ENCODE measurements around the gene GRID2.

The GRID2 gene

GRCh38 chr4:92735025-92735665, 431.4 kb downstream of the GRID2 start:
- DNase-seq (ENCODE audit: low spot score) = no peak

DNA sequence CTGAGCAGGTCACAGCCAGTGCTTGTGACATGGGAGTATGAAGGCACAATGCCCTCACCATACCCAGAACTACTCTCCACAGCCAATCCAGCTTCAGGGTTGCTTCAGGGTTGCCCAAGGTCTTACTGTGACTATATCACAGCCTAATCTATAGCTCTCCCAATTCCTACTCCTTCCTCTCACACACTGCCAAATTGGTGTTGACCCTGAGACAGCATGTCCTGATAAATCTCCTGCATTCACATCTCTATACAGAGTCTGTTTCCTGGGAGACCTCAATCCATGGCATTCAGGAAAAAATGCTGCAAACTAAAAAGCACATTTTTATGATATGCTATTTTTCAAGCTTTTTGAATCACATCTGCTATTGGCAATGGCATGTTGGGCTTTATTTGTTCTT, 456.7 kb downstream of the GRID2 start:
- no peak for DNase-seq (ENCODE audit: low spot score)

DNA sequence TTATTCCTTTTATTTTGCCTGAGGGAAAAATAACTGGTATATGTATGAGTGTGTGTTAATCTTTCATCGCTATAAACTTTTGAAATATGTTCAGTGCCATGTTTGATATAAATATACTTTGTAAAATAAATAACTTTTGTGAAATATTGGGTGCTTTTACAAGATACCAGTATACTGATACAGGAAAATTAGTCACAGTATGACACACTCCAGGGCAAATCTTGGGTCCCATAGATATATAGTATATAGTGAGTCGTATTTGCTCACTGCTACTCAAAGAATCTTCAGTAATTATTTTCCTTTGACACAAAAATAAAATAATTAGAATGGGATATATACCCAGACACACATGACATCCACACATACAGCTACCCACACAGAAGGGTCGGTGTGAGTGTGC, 472.3 kb downstream of the GRID2 start:
- DNase-seq (ENCODE audit: low spot score) = no peak

DNA sequence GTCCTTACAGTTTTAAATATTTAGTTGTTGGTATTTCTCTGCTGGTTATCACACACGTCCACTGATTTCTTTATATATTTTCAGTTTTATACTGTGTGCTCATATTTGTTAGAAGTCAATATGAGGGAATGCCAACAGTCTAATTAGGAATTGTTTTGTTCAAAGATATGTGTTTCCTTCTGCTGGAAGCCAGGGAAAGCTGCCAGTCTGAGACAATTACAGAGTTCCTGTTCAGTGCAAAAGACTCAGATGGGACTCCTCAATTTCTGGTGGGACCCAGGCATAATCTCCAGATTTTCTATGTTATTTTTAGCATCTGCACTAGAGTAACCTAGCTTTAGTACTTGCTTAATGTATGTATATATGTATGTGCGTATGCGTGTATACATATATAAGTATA, 486.0 kb downstream of the GRID2 start:
- no peak for DNase-seq (ENCODE audit: low spot score)

DNA sequence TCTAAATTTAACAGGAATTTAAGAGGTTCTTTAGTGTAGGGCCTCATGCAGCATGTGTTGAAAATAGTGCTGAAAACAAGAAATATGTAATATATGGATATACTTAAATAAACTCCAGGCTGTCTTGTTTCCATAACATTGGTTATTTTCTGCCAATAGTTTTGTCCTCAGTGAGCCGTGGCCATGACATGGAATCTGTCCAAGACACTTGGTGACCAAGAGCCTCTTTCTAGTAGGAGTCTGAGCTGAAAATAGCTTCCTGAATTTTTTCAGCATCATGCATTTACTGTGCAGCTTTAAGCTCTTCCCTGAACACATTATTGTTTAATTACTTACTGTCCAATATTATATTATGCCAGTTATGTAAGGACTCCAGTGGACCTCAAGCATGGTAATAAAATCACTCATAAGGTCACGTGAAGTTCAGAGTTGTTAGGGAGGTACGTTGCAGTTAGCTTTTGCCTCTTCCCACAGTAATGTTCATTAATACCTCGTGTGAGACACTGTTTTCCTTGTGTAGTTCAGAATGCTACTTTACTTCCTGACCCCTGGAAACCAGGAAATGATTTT, 488.2 kb downstream of the GRID2 start:
- no peak for DNase-seq (ENCODE audit: low spot score)

DNA sequence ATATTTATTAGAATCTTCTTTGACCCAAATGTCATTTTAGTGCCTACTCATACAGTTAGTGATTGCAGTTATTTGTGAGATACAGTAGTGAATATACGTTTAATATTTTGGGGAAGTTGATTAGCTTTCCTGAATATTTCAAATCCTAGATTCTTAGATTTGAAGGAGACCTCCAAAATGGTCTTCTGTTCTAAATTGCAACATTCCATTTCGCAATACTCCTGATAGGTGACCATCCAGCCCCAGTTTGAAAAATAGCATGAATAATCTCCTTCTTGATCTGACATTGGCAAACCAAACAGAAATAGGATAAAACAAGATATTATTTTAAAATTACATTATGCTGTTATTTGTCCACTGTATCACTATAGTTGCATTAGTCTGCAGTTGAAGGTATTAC, 505.6 kb downstream of the GRID2 start:
- no peak for DNase-seq (ENCODE audit: low spot score)

DNA sequence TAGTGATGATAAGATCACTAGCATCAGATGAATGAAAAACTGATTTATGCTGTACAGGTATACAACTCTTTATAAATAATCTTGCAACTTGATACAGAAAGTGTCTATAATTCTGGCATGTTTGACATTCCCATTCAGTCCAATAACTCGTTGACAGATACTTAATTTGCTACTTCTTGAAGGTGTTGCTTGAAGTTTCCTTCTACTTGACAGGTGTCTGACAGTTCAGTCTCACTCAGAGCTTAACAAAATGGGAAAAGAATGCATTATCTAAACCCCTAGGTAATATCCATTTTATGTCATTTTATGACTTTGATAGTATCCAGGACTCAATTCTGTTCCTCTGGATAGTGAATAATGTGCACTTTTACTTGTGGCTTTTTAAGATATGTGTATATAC, 508.9 kb downstream of the GRID2 start:
- no peak for DNase-seq (ENCODE audit: low spot score)

DNA sequence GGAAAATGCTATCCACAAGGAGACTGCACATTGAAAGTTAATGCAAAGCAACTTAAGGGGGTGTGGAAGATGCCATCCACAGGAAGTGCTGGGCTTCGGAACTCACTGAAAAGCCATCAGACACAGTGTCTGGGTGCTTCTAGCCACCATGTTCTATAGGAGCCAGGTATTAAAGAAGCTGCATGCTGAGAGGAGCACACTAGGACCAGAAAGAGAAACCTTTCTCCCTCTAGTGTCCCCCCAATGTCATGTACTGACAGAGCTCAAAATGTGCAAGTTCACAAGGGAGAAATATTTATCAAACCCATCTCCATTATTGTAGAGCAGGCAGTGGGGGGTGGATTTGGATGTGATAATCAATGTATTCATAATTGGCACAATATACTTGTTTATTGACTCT, 510.9 kb downstream of the GRID2 start:
- no peak for DNase-seq (ENCODE audit: low spot score)

DNA sequence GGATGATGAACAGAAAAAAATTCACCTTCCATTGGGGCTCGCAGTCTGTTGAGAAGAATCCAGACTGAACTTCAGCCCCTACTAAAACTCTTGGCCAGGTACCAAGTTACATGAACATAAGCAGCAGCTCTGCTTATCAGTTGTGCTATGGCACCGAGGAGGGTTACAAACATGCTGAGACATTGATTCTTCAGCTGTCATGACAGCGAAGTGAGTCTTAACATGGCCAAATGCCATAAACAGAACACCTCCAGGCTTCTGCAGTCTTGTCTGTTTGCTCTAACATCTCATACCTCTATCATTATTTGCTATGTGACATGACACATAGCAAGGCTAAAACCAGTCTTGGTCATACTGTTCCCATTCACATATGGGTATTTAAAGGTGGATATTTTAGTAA, 521.5 kb downstream of the GRID2 start:
- DNase-seq (ENCODE audit: low spot score) = no peak

GRCh38 chr4:92825791-92826190, 522.0 kb downstream of the GRID2 start:
- no peak for DNase-seq (ENCODE audit: low spot score)

GRCh38 chr4:92830771-92831170, 527.0 kb downstream of the GRID2 start:
- DNase-seq (ENCODE audit: low spot score) = no peak

DNA sequence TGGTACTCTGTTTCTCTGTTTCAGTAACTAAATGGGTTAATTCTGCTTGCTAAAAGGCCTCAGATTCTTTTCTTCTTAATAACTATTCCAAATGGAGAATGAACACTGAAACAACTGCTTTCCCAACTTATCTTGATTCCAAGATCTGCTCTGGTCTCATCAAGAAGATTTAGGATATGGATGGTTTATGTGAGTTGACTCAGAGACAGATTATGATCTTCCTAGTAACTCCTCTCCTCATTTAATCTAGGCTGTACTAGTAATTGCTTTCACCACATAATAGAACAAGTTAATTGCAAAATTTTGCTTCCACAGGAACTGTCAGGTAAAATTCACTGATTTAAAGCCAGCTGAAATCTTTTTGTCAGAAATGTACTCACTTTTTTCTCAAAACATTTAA, 537.1 kb downstream of the GRID2 start:
- DNase-seq (ENCODE audit: low spot score) = no peak

DNA sequence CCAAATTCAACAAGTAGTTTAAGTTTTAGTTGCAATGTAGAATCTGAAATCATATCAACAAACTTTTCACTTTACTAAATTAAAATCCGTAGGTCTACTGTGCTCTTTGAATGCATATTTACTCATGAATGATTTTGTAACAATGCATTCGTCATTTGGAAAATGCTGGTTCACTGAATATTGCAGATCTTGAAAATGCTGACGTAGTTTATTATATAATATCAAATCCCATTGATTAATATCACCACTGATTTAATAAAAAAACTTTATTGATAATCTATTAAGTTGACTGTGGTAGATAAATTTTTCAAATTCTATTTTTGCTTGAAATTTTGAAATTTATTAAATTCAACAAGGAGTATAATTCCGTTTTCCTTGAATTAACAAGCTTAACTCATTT, 540.0 kb downstream of the GRID2 start:
- DNase-seq (ENCODE audit: low spot score) = no peak

DNA sequence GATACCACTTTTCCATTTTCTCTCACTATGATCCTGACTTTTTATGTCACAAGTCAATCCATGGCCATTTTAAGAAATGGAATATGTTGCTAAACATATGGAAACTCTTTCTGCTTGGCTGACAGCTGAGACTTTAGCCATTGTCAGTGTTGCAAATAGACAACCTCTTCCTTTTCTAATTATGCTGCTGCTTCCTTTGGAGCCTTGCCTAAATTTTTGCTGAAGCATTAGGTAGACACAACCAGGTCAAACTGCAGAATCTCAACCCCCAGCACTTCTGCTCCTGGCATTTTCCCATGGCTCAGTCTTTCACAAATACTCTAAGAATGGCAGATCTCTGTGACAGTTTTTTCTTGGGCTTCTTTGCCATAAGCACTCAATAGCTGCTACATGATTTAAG, 543.3 kb downstream of the GRID2 start:
- no peak for DNase-seq (ENCODE audit: low spot score)

- no peak for DNase-seq (ENCODE audit: low spot score)
These were observed 558.7 kb downstream of the GRID2 start for GRCh38 chr4:92862509-92862908.

DNA sequence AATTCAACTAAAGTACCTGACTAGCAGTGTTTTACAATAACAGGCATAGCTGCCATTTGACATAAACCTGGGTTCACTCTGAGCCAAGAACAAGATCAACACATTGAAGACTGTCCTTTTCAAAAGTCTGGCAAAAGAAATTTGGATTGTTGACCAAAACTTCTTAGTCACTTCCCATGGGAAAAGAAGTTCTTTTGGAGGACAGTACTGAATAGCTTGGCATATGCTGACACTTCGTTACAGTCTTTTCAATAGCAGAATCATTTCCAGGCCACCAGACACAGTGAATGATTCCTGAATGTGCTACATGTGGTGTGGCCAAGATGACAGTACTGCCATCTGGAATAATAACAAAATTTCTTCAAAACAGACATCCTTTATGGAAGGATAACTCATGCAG, 560.3 kb downstream of the GRID2 start:
- no peak for DNase-seq (ENCODE audit: low spot score)

DNA sequence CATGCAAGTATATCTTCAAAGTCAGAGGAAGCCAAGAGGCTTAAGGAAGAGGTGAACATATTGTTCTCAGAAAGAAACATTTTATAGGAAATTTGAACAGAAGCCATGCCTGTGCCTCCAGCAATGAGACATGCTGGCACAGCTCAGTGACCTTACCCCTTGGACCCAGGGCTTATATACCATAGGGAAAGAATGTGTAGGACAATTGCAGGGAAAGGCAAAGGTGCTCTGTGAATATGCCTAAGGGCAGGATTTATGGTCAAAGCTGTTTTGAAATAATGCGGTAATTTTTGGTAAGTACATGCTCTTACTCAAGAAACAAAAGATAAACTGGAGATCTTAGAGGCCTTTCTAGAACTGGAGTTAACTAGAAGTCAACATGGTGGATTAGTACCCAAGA, 568.8 kb downstream of the GRID2 start:
- DNase-seq (ENCODE audit: low spot score) = no peak

- no peak for DNase-seq (ENCODE audit: low spot score)
These were observed 581.9 kb downstream of the GRID2 start for GRCh38 chr4:92885632-92886031.

- no peak for DNase-seq (ENCODE audit: low spot score)
These were observed 648.7 kb downstream of the GRID2 start for GRCh38 chr4:92952426-92952825.

- no peak for DNase-seq (ENCODE audit: low spot score)
These were observed 649.1 kb downstream of the GRID2 start for GRCh38 chr4:92952897-92953296.

DNA sequence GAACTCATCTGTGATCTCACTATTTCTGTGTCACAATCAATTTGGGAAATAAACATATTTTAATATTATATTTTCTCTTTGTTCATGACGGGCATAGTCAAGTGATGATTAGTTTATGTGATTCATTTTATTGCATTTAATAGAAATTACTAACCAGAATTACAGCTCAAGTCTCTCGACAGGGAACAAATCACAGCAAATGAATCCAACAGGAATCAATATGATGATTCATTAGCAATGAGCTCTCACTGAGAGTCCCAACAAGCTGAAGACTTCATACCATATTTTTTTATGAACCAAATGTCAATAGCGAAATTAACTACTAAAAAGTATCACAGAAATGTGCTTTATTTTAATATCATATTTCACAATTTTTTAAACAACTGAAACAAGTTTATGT, 649.7 kb downstream of the GRID2 start:
- DNase-seq (ENCODE audit: low spot score) = no peak

GRCh38 chr4:92961881-92962280, 658.1 kb downstream of the GRID2 start:
- DNase-seq (ENCODE audit: low spot score) = no peak

GRCh38 chr4:92962831-92963230, 659.1 kb downstream of the GRID2 start:
- no peak for DNase-seq (ENCODE audit: low spot score)

GRCh38 chr4:92968556-92968955, 664.8 kb downstream of the GRID2 start:
- DNase-seq (ENCODE audit: low spot score) = no peak

All from hematopoietic multipotent progenitor cell treated with erythropoietin and hydrocortisone succinate and interleukin-3 and kit ligand, for 15 days (in vitro differentiated cells).